PC-3 (cell line): ENCODE measurements around the gene HSPB2. TPM values are rescaled to one million over a fixed set of nuclear protein-coding genes. Genes with fewer than 3 reads are reported as not detected.

ENCODE experiments used
- ATAC-seq: fragments of 200-7000 bp; cut with Tn5 transposase; 2 replicates; pipeline ENCODE4 v1.9.1; 2020; ENCODE audit warnings: mild to moderate bottlenecking, moderate library complexity
- BruUV-seq: library from RNA; stranded (reverse); fragments of 400-500 nt; replicated peaks from 2 replicates; lab custom pipeline; 2021; lab: Mats Ljungman, UMichigan
- CTCF ChIA-PET: fragments of 300-600 bp; sonication (Branson Sonifier 250); formaldehyde crosslinking; loops from one replicate; lab custom pipeline; 2022; ENCODE audit warnings: antibody characterized with exemption; lab: Charles Lee
- POLR2A ChIA-PET: fragments of 300-600 bp; sonication (Branson Sonifier 250); formaldehyde crosslinking; loops from one replicate; lab custom pipeline; 2022; ENCODE audit warnings: antibody characterized with exemption; ENCODE audit not compliant: unreplicated experiment; lab: Charles Lee
- DNase-seq: peaks from one replicate; pipeline ENCODE4 v3.0.0-alpha.2; 2015
- H2AFZ ChIP-seq: fragments of 300-600 bp; sonication (generic); 2 replicates; pipeline ENCODE4 v1.6.0; 2016; ENCODE audit warnings: antibody characterized with exemption, low read length
- H3F3A ChIP-seq: fragments of 300-600 bp; sonication (generic); one replicate; pipeline ENCODE4 v1.6.0; 2017; ENCODE audit warnings: antibody characterized with exemption, low read length, control low read depth, mild to moderate bottlenecking; ENCODE audit not compliant: unreplicated experiment
- H3K27ac ChIP-seq: fragments of 300-600 bp; sonication (generic); 2 replicates; pipeline ENCODE4 v1.5.1; 2016; ENCODE audit warnings: mild to moderate bottlenecking, low read length
- H3K27me3 ChIP-seq: fragments of 300-600 bp; sonication (generic); 2 replicates; pipeline ENCODE4 v1.6.1; 2016; ENCODE audit warnings: low read length, mixed read lengths
- H3K36me3 ChIP-seq: fragments of 300-600 bp; sonication (generic); 2 replicates; pipeline ENCODE4 v1.6.1; 2016; ENCODE audit warnings: low read depth, mixed run types, low read length, mixed read lengths
- H3K4me1 ChIP-seq: fragments of 300-600 bp; sonication (generic); 2 replicates; pipeline ENCODE4 v1.5.1; 2016; ENCODE audit warnings: low read length; ENCODE audit not compliant: insufficient read depth
- H3K4me2 ChIP-seq: fragments of 300-600 bp; sonication (generic); 2 replicates; pipeline ENCODE4 v1.6.0; 2016; ENCODE audit warnings: low read length
- H3K4me3 ChIP-seq: fragments of 300-600 bp; sonication (generic); 2 replicates; pipeline ENCODE4 v1.5.1; 2016; ENCODE audit warnings: mild to moderate bottlenecking, low read length, mixed read lengths
- H3K79me2 ChIP-seq: fragments of 300-600 bp; sonication (generic); 2 replicates; pipeline ENCODE4 v1.6.1; 2017; ENCODE audit warnings: low read length, mixed read lengths
- H3K9ac ChIP-seq: fragments of 300-600 bp; sonication (generic); 2 replicates; pipeline ENCODE4 v1.6.0; 2016; ENCODE audit warnings: mild to moderate bottlenecking, low read length
- H3K9me2 ChIP-seq: fragments of 300-600 bp; sonication (generic); replicated peaks from 2 replicates; pipeline ENCODE4 v1.6.1; 2016; ENCODE audit warnings: mixed run types, low read length, mixed read lengths
- H3K9me3 ChIP-seq: fragments of 300-600 bp; sonication (generic); 2 replicates; pipeline ENCODE4 v1.6.1; 2016; ENCODE audit warnings: low read length, mixed read lengths
- H4K20me1 ChIP-seq: fragments of 300-600 bp; sonication (generic); 2 replicates; pipeline ENCODE4 v1.6.1; 2016; ENCODE audit warnings: low read length, mixed read lengths
- CTCF ChIP-seq: fragments of 300-600 bp; sonication (generic); conservative IDR thresholded peaks from 2 replicates; pipeline ENCODE4 v1.5.1; 2017; ENCODE audit warnings: antibody characterized with exemption, low read depth, mild to moderate bottlenecking, low read length
- EZH2 ChIP-seq: fragments of 300-600 bp; sonication (generic); IDR thresholded peaks from one replicate; pipeline ENCODE4 v1.6.1; 2017; ENCODE audit warnings: antibody characterized with exemption, mild to moderate bottlenecking, low read length; ENCODE audit not compliant: unreplicated experiment
- EZH2phosphoT487 ChIP-seq: fragments of 300-600 bp; sonication (generic); IDR thresholded peaks from 2 replicates; pipeline ENCODE4 v1.6.1; 2018; ENCODE audit warnings: mild to moderate bottlenecking, antibody characterized with exemption, low read length, borderline replicate concordance
- intact Hi-C: fragments of 100-400 bp; cut with micrococcal nuclease; formaldehyde crosslinking; loops from 2 replicates; pipeline ENCODE4 v1.9.0; 2023
- total RNA-seq: library from RNA; depleted of rRNA; stranded (reverse); fragments of >200 nt; gene quantifications from 2 replicates; pipeline ENCODE4 v1.2.3, GENCODE V29; 2014

HSPB2 gene
- total RNA-seq, 1 experiment from 2014 or later, result not detected

DNA sequence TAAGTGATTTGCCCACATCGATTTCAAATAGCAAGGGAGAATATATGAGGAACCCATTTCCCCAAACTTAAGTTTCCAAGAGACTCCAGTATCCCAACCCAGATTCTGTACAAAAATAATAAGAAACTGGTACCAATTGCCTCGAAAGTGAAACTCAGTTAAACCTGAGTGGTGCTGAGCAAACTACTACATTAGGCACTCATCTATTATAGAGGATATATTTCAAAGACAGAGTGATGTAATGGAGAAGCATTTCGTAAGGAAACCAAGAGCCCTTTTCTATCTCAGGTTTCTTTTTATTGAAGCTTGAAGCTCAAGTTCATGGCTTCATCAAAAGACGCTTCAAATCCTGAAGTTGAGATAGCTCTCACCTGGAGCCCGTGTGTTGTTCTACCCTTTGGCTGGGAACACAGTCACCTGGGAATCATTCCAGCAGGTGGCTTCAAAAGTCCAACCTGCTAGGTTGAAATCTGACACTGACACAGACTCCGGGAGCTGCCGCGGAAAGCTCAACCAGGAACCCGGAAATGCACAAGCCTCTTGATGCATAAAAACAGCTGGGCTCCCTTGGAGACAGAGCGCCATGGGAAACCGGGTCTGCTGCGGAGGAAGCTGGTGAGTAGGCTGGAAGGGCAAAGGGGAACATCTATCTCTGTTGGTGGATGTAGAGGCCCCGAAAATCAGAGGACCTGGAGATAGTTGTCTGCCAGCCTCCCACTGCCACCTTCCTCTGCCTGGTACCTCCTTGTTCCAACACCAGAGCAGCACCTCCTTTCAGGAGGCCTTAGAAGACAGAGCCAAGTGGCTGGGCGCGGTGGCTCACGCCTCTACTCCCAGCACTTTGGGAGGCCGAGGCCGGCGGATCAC is 6.1 kb downstream of the HSPB2 start, which contains the start of gene C11orf52:
TSS of gene C11orf52 (plus strand) at position 524 of the 867 bp plus-strand sequence. CDS start at position 584, 60 bp downstream.
- peak; percentile 96 for ATAC-seq
- CTCF ChIA-PET, result interaction anchor here (0.6 to 1.0 kb wide), 3 partner anchors 8 to 46 kb away, joined by 3 to 5 read pairs (median 4); no protein-coding TSS in a partner anchor

DNA sequence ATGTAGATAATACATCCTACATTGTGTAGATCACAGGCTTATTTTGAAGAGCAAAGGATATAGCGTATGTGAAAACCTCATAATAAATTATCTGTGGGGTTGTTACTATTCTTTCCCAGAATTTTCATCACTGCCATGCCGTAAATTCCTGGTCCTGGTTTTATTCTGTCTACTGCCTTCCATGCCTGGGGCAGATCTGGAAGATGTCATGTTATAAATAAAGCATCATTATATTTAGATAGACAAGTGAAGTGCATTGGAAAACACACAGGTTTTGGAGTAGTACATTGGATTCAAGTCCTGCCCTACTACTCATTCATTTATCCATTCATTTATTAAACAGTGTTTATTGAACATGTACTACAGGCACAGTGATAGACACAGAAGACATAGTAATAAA is 8.4 kb downstream of the HSPB2 start:
- no peak overlapping the region for H2AFZ ChIP-seq
- DNase-seq (no peak), ATAC-seq (no peak)
- intact Hi-C loops, result no loop called here
- no peaks in the 10 kb centered on the region for H3K79me2 ChIP-seq
- no peak overlapping the region for H3K4me3 ChIP-seq
- no peaks in the 10 kb centered on the region for H3K9me3 ChIP-seq
- H3F3A ChIP-seq, result no peaks in the 10 kb centered on the region
- no peaks in the 10 kb centered on the region for H4K20me1 ChIP-seq
- no peak overlapping the region for H3K4me2 ChIP-seq
- no peaks in the 10 kb centered on the region for H3K36me3 ChIP-seq
- H3K9ac ChIP-seq, result no peak overlapping the region
- H3K4me1 ChIP-seq, result peaks cover 31% of the 10 kb centered on the region
- no TSS peak for BruUV-seq
- ChIA-PET POLR2A (no interaction called here), CTCF (no interaction called here)
- no peak for TF ChIP-seq EZH2phosphoT487
- TF ChIP-seq EZH2, result no peak
- TF ChIP-seq CTCF, result no peak
- H3K27me3 ChIP-seq, result no peaks in the 10 kb centered on the region
- H3K27ac ChIP-seq, result no peak overlapping the region
- no peaks in the 10 kb centered on the region for H3K9me2 ChIP-seq

More for the DNA sequence above, 6.1 kb downstream of the HSPB2 start, which contains the start of gene C11orf52:
- Histone ChIP-seq H3K79me2 (no peaks in the 10 kb centered on the region), H3K4me2 (peak within 1 kb of the TSS; percentile 76), H3K9me3 (no peaks in the 10 kb centered on the region), H3F3A (no peaks in the 10 kb centered on the region), H2AFZ (peak within 1 kb of the TSS; percentile 73), H3K4me1 (peaks cover 28% of the 10 kb centered on the region), H3K9me2 (no peaks in the 10 kb centered on the region), H3K27me3 (no peaks in the 10 kb centered on the region), H3K36me3 (no peaks in the 10 kb centered on the region), H4K20me1 (no peaks in the 10 kb centered on the region), H3K4me3 (peak within 1 kb of the TSS; percentile 54), H3K9ac (no peak within 1 kb of the TSS; the same call in 1 of the 2 replicates), H3K27ac (peak within 1 kb of the TSS; percentile 1; the same call in 1 of the 2 replicates)
- DNase-seq, result peak; percentile 97
- BruUV-seq, result TSS peak; percentile 72
- POLR2A ChIA-PET, result interaction anchor here (0.6 to 0.8 kb wide), 3 partner anchors 65 to 184 kb away, joined by 3 to 7 read pairs (median 4); no protein-coding TSS in a partner anchor
- intact Hi-C loops, result no loop called here
- no peak for TF ChIP-seq EZH2phosphoT487
- TF ChIP-seq CTCF, result peak; percentile 20; the same call in 1 of the 2 replicates
